Measurements from ENCODE around the gene VPS11. TPM values are rescaled to one million over a fixed set of nuclear protein-coding genes. Genes with fewer than 3 reads are reported as not detected.

VPS11 gene
- total RNA-seq, 4 donors from 2014 or later = 16.5 to 25.9 (median 20.3) TPM

DNA sequence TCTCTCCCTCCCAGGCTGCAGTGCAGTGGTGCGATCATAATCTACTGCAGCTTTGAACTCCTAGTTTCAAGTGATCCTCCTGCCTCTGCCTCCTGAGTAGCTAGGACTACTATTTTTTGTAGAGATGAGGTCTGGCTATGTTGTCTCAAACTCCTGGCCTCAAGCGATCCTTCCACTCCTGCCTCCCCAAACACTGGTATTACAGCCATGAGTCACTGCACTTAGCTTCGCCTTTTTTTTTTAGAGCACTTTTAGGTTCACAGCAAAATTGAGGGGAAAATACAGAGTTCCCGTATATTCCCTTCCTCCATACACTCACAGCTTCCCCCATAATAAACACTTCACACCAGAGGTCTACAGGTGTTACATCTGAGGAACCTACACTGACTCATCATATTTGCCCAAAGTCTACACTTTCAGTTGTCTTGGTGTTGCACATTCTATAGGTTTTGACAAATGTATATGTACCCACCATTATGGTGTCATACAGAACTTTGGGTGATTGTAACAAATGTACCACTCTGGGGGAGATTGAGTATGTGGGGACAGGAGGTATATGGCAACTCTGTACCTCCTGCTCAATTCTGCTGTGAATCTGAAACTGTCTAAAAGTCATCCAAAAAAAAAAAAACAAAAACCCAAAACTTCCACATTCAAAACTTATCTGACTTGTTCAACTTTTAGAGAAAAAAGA, 25.6 kb upstream of the VPS11 start:
- ATAC-seq (no peak), DNase-seq (no peak)
- in situ Hi-C loops (cut with MboI; ENCODE audit: low sequenced_read_pairs in 4 of 4) = no loop called here
- peaks cover 0 to 20% of the 10 kb centered on the region in 2 donors for H3K36me3 ChIP-seq
- intact Hi-C loops (cut with DNase I; ENCODE audit: low total_unique reads) = no loop called here
- TF ChIP-seq, protein P1, sequence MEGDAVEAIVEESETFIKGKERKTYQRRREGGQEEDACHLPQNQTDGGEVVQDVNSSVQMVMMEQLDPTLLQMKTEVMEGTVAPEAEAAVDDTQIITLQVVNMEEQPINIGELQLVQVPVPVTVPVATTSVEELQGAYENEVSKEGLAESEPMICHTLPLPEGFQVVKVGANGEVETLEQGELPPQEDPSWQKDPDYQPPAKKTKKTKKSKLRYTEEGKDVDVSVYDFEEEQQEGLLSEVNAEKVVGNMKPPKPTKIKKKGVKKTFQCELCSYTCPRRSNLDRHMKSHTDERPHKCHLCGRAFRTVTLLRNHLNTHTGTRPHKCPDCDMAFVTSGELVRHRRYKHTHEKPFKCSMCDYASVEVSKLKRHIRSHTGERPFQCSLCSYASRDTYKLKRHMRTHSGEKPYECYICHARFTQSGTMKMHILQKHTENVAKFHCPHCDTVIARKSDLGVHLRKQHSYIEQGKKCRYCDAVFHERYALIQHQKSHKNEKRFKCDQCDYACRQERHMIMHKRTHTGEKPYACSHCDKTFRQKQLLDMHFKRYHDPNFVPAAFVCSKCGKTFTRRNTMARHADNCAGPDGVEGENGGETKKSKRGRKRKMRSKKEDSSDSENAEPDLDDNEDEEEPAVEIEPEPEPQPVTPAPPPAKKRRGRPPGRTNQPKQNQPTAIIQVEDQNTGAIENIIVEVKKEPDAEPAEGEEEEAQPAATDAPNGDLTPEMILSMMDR (IDR thresholded peaks at IDR 0.05 in 4 of 5, conservative IDR thresholded peaks at IDR 0.05 in 1 of 5) = no peak
- TF ChIP-seq POLR2A (IDR thresholded peaks at IDR 0.05) = no peak
- no peak overlapping the region for H3K27ac ChIP-seq
- no peak overlapping the region for H3K4me3 ChIP-seq
- no peaks in the 10 kb centered on the region for H3K27me3 ChIP-seq
- H3K4me1 ChIP-seq = no peaks in the 10 kb centered on the region
- H3K9me3 ChIP-seq = no peaks in the 10 kb centered on the region

DNA sequence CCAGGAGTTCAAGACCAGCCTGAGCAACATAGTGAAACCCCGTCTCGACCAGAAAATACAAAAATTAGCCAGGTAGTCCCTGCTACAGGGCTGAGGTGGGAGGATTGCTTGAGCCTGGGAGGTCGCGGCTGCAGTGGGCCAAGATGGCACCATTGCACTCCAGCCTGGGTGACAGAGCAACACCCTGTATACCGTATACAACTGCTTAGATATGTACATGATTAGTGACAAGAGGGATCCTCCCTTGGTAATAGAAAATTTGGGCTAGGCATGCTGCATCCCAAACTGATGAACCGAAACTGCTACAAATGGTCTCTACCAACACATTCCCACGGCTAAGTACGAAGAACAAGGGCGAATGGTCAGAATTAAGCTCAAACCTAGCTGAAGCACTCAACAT, 24.7 kb upstream of the VPS11 start:
- ATAC-seq = no peak

DNA sequence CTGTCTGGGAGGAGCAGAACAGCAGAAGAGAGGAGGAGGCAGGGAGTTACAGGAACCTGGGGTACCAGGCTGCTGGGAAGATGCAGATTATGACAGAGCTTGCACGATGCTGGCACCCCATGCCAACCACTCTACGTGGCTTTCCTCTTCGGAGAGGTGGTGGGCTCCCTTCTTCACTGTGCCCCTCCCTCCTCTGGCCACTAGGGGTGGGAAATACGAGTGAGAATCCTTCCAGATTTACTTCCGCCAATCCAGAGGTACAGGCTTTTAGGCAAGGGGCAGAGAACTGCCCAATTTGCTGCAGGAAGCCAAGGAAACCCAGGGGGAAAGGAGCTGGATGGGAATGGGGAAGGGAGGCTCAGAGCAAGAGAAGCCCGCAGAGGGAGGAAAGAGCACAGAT, 22.9 kb upstream of the VPS11 start:
- H3K36me3 ChIP-seq = peaks cover 0 to 47% of the 10 kb centered on the region in 2 donors
- in situ Hi-C loops (cut with MboI; ENCODE audit: low sequenced_read_pairs in 4 of 4) = no loop called here

More for the DNA sequence above, 24.7 kb upstream of the VPS11 start:
- DNase-seq = no peak
- Histone ChIP-seq H3K9me3 (no peaks in the 10 kb centered on the region), H3K4me1 (no peaks in the 10 kb centered on the region), H3K27me3 (no peaks in the 10 kb centered on the region), H3K36me3 (peaks cover 0 to 29% of the 10 kb centered on the region in 2 donors), H3K4me3 (no peak overlapping the region), H3K27ac (no peak overlapping the region)
- intact Hi-C loops (cut with DNase I; ENCODE audit: low total_unique reads) (no loop called here), in situ Hi-C loops (cut with MboI; ENCODE audit: low sequenced_read_pairs in 4 of 4) (no loop called here)
- TF ChIP-seq, protein P1 (IDR thresholded peaks at IDR 0.05 in 4 of 5, conservative IDR thresholded peaks at IDR 0.05 in 1 of 5) = no peak
- no peak for TF ChIP-seq POLR2A (IDR thresholded peaks at IDR 0.05)

DNA sequence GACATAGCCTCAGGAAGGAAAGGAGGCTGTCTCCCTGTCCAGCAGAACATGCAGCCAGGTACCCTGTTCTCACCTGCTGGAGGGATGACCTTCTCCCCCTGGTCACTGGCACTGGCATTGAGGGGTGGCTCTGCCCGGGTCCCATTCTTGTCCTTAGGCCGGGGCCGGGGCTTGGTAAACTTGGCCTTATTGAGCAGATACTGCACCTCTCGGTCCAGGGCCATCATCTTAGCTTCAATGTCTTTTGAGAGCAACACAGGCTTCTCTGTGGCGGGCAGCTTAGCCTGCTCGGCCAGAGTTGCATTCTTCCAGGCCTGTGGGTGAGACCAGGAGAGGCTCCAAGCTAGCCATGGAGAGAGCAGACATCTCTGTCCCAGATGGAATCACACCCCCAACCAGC, 21.1 kb upstream of the VPS11 start:
- Histone ChIP-seq H3K4me3 (no peak overlapping the region), H3K9me3 (no peaks in the 10 kb centered on the region), H3K27ac (no peak overlapping the region), H3K4me1 (no peaks in the 10 kb centered on the region), H3K36me3 (peaks cover 0 to 61% of the 10 kb centered on the region in 2 donors), H3K27me3 (no peaks in the 10 kb centered on the region)
- in situ Hi-C loops (cut with MboI; ENCODE audit: low sequenced_read_pairs in 4 of 4) = no loop called here
- DNase-seq = no peak
- intact Hi-C loops (cut with DNase I; ENCODE audit: low total_unique reads) = no loop called here
- ATAC-seq = no peak
- TF ChIP-seq POLR2A (IDR thresholded peaks at IDR 0.05) = no peak
- TF ChIP-seq, protein P1 (IDR thresholded peaks at IDR 0.05 in 4 of 5, conservative IDR thresholded peaks at IDR 0.05 in 1 of 5) = no peak

More for the DNA sequence above, 22.9 kb upstream of the VPS11 start:
- TF ChIP-seq POLR2A (IDR thresholded peaks at IDR 0.05) = no peak
- TF ChIP-seq, protein P1 (IDR thresholded peaks at IDR 0.05 in 4 of 5, conservative IDR thresholded peaks at IDR 0.05 in 1 of 5) = no peak
- intact Hi-C loops (cut with DNase I; ENCODE audit: low total_unique reads) = no loop called here
- H3K27ac ChIP-seq = no peak overlapping the region
- H3K4me1 ChIP-seq = no peaks in the 10 kb centered on the region
- H3K9me3 ChIP-seq = no peaks in the 10 kb centered on the region
- H3K27me3 ChIP-seq = no peaks in the 10 kb centered on the region
- no peak for DNase-seq
- no peak for ATAC-seq
- no peak overlapping the region for H3K4me3 ChIP-seq
